H1 (cell line): Measurements from ENCODE around the gene RNPEPL1. TPM values are rescaled to one million over a fixed set of nuclear protein-coding genes. Genes with fewer than 3 reads are reported as not detected.

Source experiments
- CTCF ChIA-PET: fragments of 300-600 bp; sonication (Branson Sonifier 250); formaldehyde crosslinking; loops from one replicate; lab custom pipeline; 2021; ENCODE audit not compliant: partially characterized antibody; lab: Charles Lee
- POLR2A ChIA-PET: fragments of 300-600 bp; sonication (Branson Sonifier 250); formaldehyde crosslinking; loops from one replicate; lab custom pipeline; 2021; ENCODE audit warnings: inconsistent platforms; ENCODE audit not compliant: partially characterized antibody; lab: Charles Lee
- DNase-seq, 2 experiments: peaks; one replicate each; pipeline versions ENCODE4 v3.0.0 to v3.0.0-alpha.2; 2010 to 2022; ENCODE audit warnings: low spot score in 2 of 2, low read depth in 1 of 2, mixed read lengths in 1 of 2
- FAIRE-seq: peaks from 2 replicates; lab custom pipeline; 2011; peaks lifted over from hg19 to GRCh38; lab: Jason Lieb, UNC
- H2AFZ ChIP-seq: 2 replicates; pipeline ENCODE4 v1.8.1; 2012; ENCODE audit warnings: low read length, inconsistent platforms
- H2AK5ac ChIP-seq: 2 replicates; pipeline ENCODE4 v1.6.1; 2013; ENCODE audit warnings: low read depth, low read length
- H2BK120ac ChIP-seq: replicated peaks from 2 replicates; pipeline ENCODE3; 2013; ENCODE audit warnings: low read depth, low read length, inconsistent platforms
- H2BK12ac ChIP-seq: 2 replicates; pipeline ENCODE4 v1.6.1; 2013; ENCODE audit warnings: low read depth, low read length
- H2BK15ac ChIP-seq: 2 replicates; pipeline ENCODE4 v1.6.1; 2013; ENCODE audit warnings: low read length
- H2BK20ac ChIP-seq: 2 replicates; pipeline ENCODE4 v1.6.1; 2013; ENCODE audit warnings: low read length
- H2BK5ac ChIP-seq: 2 replicates; pipeline ENCODE4 v1.6.1; 2013; ENCODE audit warnings: low read depth, low read length
- H3K14ac ChIP-seq: 2 replicates; pipeline ENCODE4 v1.6.1; 2013; ENCODE audit warnings: inconsistent platforms; ENCODE audit not compliant: insufficient read length
- H3K18ac ChIP-seq: 2 replicates; pipeline ENCODE4 v1.6.1; 2013; ENCODE audit warnings: low read length; ENCODE audit errors: extremely low read depth
- H3K23ac ChIP-seq: 2 replicates; pipeline ENCODE4 v1.6.1; 2013; ENCODE audit warnings: inconsistent platforms; ENCODE audit not compliant: insufficient read length
- H3K23me2 ChIP-seq: 2 replicates; pipeline ENCODE4 v1.6.1; 2013; ENCODE audit warnings: low read depth, low read length
- H3K27ac ChIP-seq: 2 replicates; pipeline ENCODE4 v1.6.1; 2011; ENCODE audit warnings: low read depth, low read length, inconsistent platforms
- H3K27me3 ChIP-seq, 4 experiments: replicated peaks in 1 of 4; 1 replicate in 1 of 4; 2 replicates in 3 of 4; pipeline versions ENCODE4 v1.6.1 to v1.8.1; 2011 to 2013; ENCODE audit warnings: low read length in 3 of 4, mild to moderate bottlenecking in 3 of 4, inconsistent platforms in 2 of 4, mixed read lengths in 2 of 4, moderate library complexity in 1 of 4; ENCODE audit not compliant: control insufficient read depth in 3 of 4, insufficient read depth in 3 of 4; ENCODE audit errors: extremely low read depth in 1 of 4
- H3K36me3 ChIP-seq, 4 experiments: 2 replicates each; pipeline versions ENCODE4 v1.6.1 to v1.8.1; 2011 to 2013; ENCODE audit warnings: mild to moderate bottlenecking in 4 of 4, low read length in 3 of 4, moderate library complexity in 2 of 4, control low read depth in 1 of 4, inconsistent platforms in 1 of 4; ENCODE audit not compliant: insufficient read depth in 4 of 4, control insufficient read depth in 2 of 4
- H3K4ac ChIP-seq: replicated peaks from 2 replicates; pipeline ENCODE3; 2013; ENCODE audit warnings: low read length, low read depth, mixed read lengths, inconsistent platforms; ENCODE audit not compliant: insufficient read length
- H3K4me1 ChIP-seq, 4 experiments: replicated peaks in 1 of 4; 1 replicate in 1 of 4; 2 replicates in 3 of 4; pipeline versions ENCODE4 v1.6.1 to v1.8.1; 2011 to 2013; ENCODE audit warnings: low read length in 3 of 4, inconsistent platforms in 2 of 4, mixed read lengths in 1 of 4; ENCODE audit not compliant: insufficient read depth in 4 of 4, control insufficient read depth in 3 of 4
- H3K4me2 ChIP-seq, 2 experiments: 2 replicates each; pipeline versions ENCODE4 v1.6.1 to v1.8.1; 2011 to 2013; ENCODE audit warnings: low read depth in 2 of 2, low read length in 2 of 2, control low read depth in 1 of 2, inconsistent platforms in 1 of 2, mild to moderate bottlenecking in 1 of 2; ENCODE audit not compliant: insufficient read depth in 1 of 2
- H3K4me3 ChIP-seq, 4 experiments: fragments of 200-600, 300-600 bp in 1 of 4; sonication (generic), shearing (Covaris generic), sonication (Bioruptor Twin) in 1 of 4; 2 replicates each; pipeline versions ENCODE4 v1.5.1 to v1.8.1; 2011 to 2016; ENCODE audit warnings: low read length in 4 of 4, low read depth in 3 of 4, control low read depth in 2 of 4, inconsistent platforms in 2 of 4, mild to moderate bottlenecking in 2 of 4, mixed read lengths in 1 of 4, moderate library complexity in 1 of 4; ENCODE audit not compliant: insufficient read depth in 2 of 4; ENCODE audit errors: extremely low read depth in 1 of 4
- H3K56ac ChIP-seq: replicated peaks from 2 replicates; pipeline ENCODE3; 2013; ENCODE audit warnings: low read depth, mild to moderate bottlenecking, mixed read lengths, low read length, inconsistent platforms; ENCODE audit not compliant: insufficient read length
- H3K79me1 ChIP-seq: 2 replicates; pipeline ENCODE4 v1.6.1; 2013; ENCODE audit warnings: low read depth, low read length, control low read depth
- H3K79me2 ChIP-seq, 2 experiments: 2 replicates each; pipeline versions ENCODE4 v1.6.1 to v1.8.1; 2012 to 2013; ENCODE audit warnings: low read length in 2 of 2, mild to moderate bottlenecking in 2 of 2, inconsistent platforms in 1 of 2; ENCODE audit not compliant: insufficient read depth in 2 of 2, control insufficient read depth in 1 of 2
- H3K9ac ChIP-seq, 4 experiments: replicated peaks in 1 of 4; 1 replicate in 1 of 4; 2 replicates in 3 of 4; pipeline versions ENCODE4 v1.6.1 to v1.8.1; 2011 to 2013; ENCODE audit warnings: low read depth in 3 of 4, low read length in 3 of 4, control low read depth in 2 of 4, mild to moderate bottlenecking in 2 of 4, moderate library complexity in 2 of 4, inconsistent platforms in 1 of 4; ENCODE audit errors: extremely low read depth in 1 of 4
- H3K9me3 ChIP-seq, 2 experiments: 2 replicates each; pipeline versions ENCODE4 v1.6.1 to v1.8.1; 2012 to 2013; ENCODE audit warnings: mild to moderate bottlenecking in 2 of 2, moderate library complexity in 2 of 2, control low read depth in 1 of 2, inconsistent platforms in 1 of 2, low read depth in 1 of 2, low read length in 1 of 2, mixed read lengths in 1 of 2; ENCODE audit not compliant: insufficient read depth in 2 of 2
- H4K20me1 ChIP-seq, 2 experiments: replicated peaks in 1 of 2; 2 replicates each; pipeline versions ENCODE3 to v1.8.1; 2011 to 2013; ENCODE audit warnings: inconsistent platforms in 2 of 2, low read length in 2 of 2, mild to moderate bottlenecking in 1 of 2; ENCODE audit not compliant: insufficient read depth in 2 of 2, control insufficient read depth in 1 of 2
- H4K5ac ChIP-seq: 2 replicates; pipeline ENCODE4 v1.6.1; 2013; ENCODE audit warnings: low read length, low read depth, mixed read lengths, inconsistent platforms; ENCODE audit not compliant: insufficient read length
- H4K8ac ChIP-seq: 2 replicates; pipeline ENCODE4 v1.8.0; 2013; ENCODE audit warnings: mild to moderate bottlenecking, moderate library complexity, low read length, inconsistent platforms; ENCODE audit not compliant: insufficient read depth; ENCODE audit errors: extremely low read depth
- H4K91ac ChIP-seq: replicated peaks from 2 replicates; pipeline ENCODE3; 2013; ENCODE audit warnings: low read length, mixed read lengths, inconsistent platforms; ENCODE audit not compliant: insufficient read length
- CBX8 ChIP-seq: fragments of 300-800, 300-1000 bp; sonication (generic); IDR thresholded peaks from 2 replicates; pipeline ENCODE4 v1.7.1; 2016; ENCODE audit warnings: low read depth, low read length, borderline replicate concordance
- HDAC2 ChIP-seq, 2 experiments: fragments of 300-600 bp in 1 of 2; sonication (generic) in 1 of 2; IDR thresholded peaks; 2 replicates each; pipeline ENCODE4 v1.6.1; 2011 to 2012; ENCODE audit warnings: low read depth in 2 of 2, low read length in 2 of 2, mild to moderate bottlenecking in 2 of 2, moderate library complexity in 2 of 2, borderline replicate concordance in 1 of 2, inconsistent platforms in 1 of 2
- NRF1 ChIP-seq: IDR thresholded peaks from 2 replicates; pipeline ENCODE4 v1.6.1; 2011; ENCODE audit warnings: mild to moderate bottlenecking, low read depth, low read length, improper control_type of control experiment
- RBBP5 ChIP-seq: IDR thresholded peaks from 2 replicates; pipeline ENCODE4 v1.7.1; 2012; ENCODE audit warnings: low read depth, mild to moderate bottlenecking, inconsistent platforms, low read length, moderate library complexity, borderline replicate concordance
- RXRA ChIP-seq: IDR thresholded peaks from 2 replicates; pipeline ENCODE4 v1.6.1; 2011; ENCODE audit warnings: low read depth, mild to moderate bottlenecking, low read length, moderate library complexity; ENCODE audit not compliant: insufficient read depth
- TAF1 ChIP-seq: IDR thresholded peaks from 2 replicates; pipeline ENCODE4 v1.6.1; 2011; ENCODE audit warnings: mild to moderate bottlenecking, low read depth, low read length
- TBP ChIP-seq: IDR thresholded peaks from 2 replicates; pipeline ENCODE4 v1.6.1; 2011; ENCODE audit warnings: low read depth, low read length, improper control_type of control experiment
- TEAD4 ChIP-seq: IDR thresholded peaks from 2 replicates; pipeline ENCODE4 v1.6.1; 2012; ENCODE audit warnings: low read depth, low read length, inconsistent platforms, mixed read lengths
- YY1 ChIP-seq: IDR thresholded peaks from 2 replicates; pipeline ENCODE4 v1.6.1; 2011; ENCODE audit warnings: low read depth, mild to moderate bottlenecking, low read length
- WGBS, 2 experiments: shearing (Covaris generic) in 1 of 2; methylation state at CpG; one replicate each; pipeline versions ENCODE4 v1.1.6 to v1.1.7; 2013 to 2015; ENCODE audit warnings: low lambda C conversion rate in 2 of 2, mixed read lengths in 2 of 2, inconsistent platforms in 1 of 2, low coverage in 1 of 2, missing lambda C conversion rate in 1 of 2; ENCODE audit not compliant: insufficient replicate concordance in 2 of 2, insufficient coverage in 1 of 2, insufficient read length in 1 of 2; ENCODE audit errors: extremely low coverage in 1 of 2, missing lambda C conversion rate in 1 of 2; 5-methylcytosine and 5-hydroxymethylcytosine counted together
- polyA plus RNA-seq, 7 experiments: library from polyadenylated mRNA; depleted of rRNA in 3 of 7; stranded (reverse) in 5 of 7; unstranded in 2 of 7; fragments of >200 nt in 5 of 7; fragments of 200-250 nt in 2 of 7; gene quantifications; 1 replicate in 5 of 7; 2 replicates in 1 of 7; 4 replicates in 1 of 7; pipeline versions ENCODE4 v1.2.1 to v1.2.3, GENCODE V29; 2011 to 2013; ENCODE audit warnings: missing spikeins in 2 of 7, mixed read lengths in 2 of 7
- total RNA-seq: library from RNA; stranded (reverse); fragmentation: NEBNext Ultra II Directional; extraction: Animal tissue kit (Norgen Biotek cat#: 25700); gene quantifications from 2 replicates; pipeline ENCODE4 v1.2.1, GENCODE V29; 2021
- TF ChIP-seq, protein P1 (sequence below): IDR thresholded peaks from 2 replicates; pipeline ENCODE4 v1.6.1; 2012; ENCODE audit warnings: inconsistent platforms

RNPEPL1 gene
- total and polyA plus RNA-seq, 2 of the 8 experiments (the other 6 are each of a cell fraction or from before 2014, with no cell fraction given), result 9.0 to 11.3 TPM

DNA sequence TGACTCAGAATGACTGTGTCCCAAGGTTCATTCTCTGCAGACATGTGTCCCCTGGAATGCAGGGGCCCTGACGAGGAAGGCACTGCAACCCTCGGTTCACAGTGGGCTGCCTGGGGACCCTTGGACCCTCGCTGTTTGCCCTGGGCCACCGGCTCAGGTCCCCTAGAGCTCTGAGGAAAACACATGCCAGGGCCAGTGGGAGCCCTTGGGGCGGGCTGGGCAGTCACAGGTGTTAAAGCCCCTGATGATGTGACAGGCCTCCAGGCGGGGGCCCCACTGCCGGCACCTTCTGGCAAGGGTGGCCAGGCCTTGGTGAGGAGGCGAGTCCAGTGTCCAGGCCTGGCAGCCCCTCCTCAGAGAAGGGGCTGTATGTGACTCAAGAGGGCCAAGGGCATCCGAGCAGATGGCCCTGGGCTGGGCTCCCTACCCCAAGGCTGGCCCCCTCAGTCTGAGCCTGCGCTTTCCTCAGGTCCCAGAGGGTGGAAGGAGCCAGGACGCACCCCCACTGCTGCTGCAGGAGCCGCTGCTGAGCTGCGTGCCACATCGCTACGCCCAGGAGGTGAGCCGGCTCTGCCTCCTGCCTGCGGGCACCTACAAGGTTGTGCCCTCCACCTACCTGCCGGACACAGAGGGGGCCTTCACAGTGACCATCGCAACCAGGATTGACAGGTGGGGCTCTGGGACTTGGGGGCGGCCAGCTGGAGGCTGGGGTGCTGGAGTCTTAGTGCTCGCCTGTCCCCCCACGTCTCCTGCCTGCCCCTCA lies 29.3 kb downstream of the RNPEPL1 start:
- H3K79me1 ChIP-seq, result no peaks in the 10 kb centered on the region; the same call in 1 of the 2 replicates
- CTCF ChIA-PET, result interaction anchor here (1.3 to 2.6 kb wide), 2 partner anchors 8 to 10 kb away, joined by 3 to 9 read pairs; partner anchors contain the start of gene CAPN10
- FAIRE-seq, result no peak
- TF ChIP-seq YY1, result no peak
- no peak for TF ChIP-seq TBP
- TF ChIP-seq TAF1, result no peak
- no peak for TF ChIP-seq NRF1
- no peak for TF ChIP-seq RBBP5
- no peak for TF ChIP-seq CBX8
- TF ChIP-seq RXRA, result no peak
- TF ChIP-seq TEAD4, result no peak
- TF ChIP-seq, protein P1, sequence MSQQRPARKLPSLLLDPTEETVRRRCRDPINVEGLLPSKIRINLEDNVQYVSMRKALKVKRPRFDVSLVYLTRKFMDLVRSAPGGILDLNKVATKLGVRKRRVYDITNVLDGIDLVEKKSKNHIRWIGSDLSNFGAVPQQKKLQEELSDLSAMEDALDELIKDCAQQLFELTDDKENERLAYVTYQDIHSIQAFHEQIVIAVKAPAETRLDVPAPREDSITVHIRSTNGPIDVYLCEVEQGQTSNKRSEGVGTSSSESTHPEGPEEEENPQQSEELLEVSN, result no peak
- no peak for TF ChIP-seq HDAC2 (IDR thresholded peaks at IDR 0.05; ENCODE audit: borderline replicate concordance in 1 of 2, low read depth in 2 of 2, low read length in 2 of 2)

More for the DNA sequence above, 29.3 kb downstream of the RNPEPL1 start:
- Histone ChIP-seq H3K23ac (no peak overlapping the region), H2BK5ac (no peak overlapping the region), H2BK120ac (no peak overlapping the region), H3K18ac (no peak overlapping the region), H3K4me3 (no peak overlapping the region), H3K56ac (no peak overlapping the region), H3K27ac (no peak overlapping the region), H3K4me2 (no peak overlapping the region), H2BK12ac (no peak overlapping the region), H2BK15ac (no peak overlapping the region), H4K20me1 (peaks cover 3 to 10% of the 10 kb centered on the region in 2 experiments), H2AK5ac (no peak overlapping the region), H4K8ac (no peak overlapping the region), H3K4ac (no peak overlapping the region), H3K14ac (no peak overlapping the region), H2AFZ (no peak overlapping the region), H2BK20ac (no peak overlapping the region), H3K23me2 (no peaks in the 10 kb centered on the region), H3K79me2 (no peaks in the 10 kb centered on the region; a peak in 1 of 4 replicates), H4K5ac (no peak overlapping the region), H3K9me3 (no peaks in the 10 kb centered on the region), H3K9ac (no peak overlapping the region), H4K91ac (no peak overlapping the region), H3K27me3 (no peaks in the 10 kb centered on the region), H3K4me1 (no peaks in the 10 kb centered on the region), H3K36me3 (peaks cover 0 to 8% (median 5%) of the 10 kb centered on the region in 4 experiments; a peak in 4 of 8 replicates)
- DNase-seq, result no peak
- 88% methylated on average over 12 of the region's 22 CpGs; no CpG with 5 or more reads in 1 of the 2 experiments for WGBS, 2 experiments
- POLR2A ChIA-PET, result no interaction called here
